Glomerular visceral epithelial cell (primary cell): ENCODE results near the gene AFTPH.
A peak's percentile ranks its signal among the peaks of the same experiment; 100 is the strongest.

Experiments used
- DNase-seq: peaks from one replicate; pipeline ENCODE4 v3.0.0-alpha.2; 2016; ENCODE audit errors: extremely low spot score

Gene AFTPH, protein sequence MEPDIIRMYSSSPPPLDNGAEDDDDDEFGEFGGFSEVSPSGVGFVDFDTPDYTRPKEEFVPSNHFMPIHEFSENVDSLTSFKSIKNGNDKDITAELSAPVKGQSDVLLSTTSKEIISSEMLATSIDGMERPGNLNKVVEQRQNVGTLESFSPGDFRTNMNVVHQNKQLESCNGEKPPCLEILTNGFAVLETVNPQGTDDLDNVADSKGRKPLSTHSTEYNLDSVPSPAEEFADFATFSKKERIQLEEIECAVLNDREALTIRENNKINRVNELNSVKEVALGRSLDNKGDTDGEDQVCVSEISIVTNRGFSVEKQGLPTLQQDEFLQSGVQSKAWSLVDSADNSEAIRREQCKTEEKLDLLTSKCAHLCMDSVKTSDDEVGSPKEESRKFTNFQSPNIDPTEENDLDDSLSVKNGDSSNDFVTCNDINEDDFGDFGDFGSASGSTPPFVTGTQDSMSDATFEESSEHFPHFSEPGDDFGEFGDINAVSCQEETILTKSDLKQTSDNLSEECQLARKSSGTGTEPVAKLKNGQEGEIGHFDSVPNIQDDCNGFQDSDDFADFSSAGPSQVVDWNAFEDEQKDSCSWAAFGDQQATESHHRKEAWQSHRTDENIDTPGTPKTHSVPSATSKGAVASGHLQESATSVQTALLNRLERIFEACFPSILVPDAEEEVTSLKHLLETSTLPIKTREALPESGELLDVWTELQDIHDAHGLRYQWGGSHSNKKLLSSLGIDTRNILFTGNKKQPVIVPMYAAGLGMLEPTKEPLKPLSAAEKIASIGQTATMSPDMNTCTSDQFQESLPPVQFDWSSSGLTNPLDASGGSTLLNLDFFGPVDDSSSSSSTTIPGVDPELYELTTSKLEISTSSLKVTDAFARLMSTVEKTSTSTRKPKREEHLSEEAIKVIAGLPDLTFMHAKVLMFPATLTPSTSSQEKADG

DNA sequence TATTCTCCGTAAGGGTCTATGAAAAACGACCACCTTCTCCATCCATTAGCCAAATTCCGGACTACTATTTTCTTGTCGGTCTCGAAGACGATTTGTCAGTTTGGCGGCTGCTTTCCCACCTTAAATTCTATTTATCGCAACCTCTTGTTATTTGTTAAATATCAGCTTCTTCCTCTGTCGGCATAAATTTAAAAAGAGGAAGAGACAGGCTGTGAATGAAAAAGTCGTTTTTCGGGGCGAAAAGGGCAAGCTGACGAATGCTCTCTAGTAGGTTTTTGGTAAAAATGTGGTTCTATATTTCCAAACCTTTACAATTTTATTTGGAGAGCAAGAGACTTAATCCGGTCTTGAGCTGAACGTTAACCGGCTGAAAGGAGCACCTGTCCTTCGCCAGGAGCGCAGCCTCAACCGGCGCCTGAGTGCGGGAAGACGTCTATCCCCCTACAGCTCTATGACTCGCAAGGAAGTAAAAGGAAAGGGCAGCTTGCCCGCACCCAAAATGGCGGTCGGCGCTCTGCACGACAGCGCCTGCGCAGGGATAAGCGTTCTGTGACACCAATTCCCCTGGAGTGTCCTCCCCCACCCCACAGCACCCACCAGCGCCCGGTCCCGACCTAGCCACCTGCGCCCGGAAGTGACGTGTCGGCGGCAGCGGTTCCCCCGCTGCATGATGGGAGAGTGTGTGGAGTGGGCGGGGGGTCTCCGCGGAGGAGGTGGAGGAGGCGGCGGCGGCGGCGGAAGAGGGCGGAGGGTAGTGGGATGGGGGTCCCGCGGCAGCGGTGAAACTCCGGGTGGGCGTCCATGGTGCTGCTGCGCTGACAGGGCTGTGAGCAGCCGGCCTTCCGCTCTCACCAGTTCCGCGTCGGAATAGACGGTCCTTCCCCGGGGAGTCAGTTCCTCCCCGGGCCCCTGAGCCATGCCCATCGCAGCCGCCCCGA lies at the start of gene AFTPH:
AFTPH (plus strand) TSS at position 663 of the 938 bp plus-strand sequence. CDS start 27,147 bp downstream, outside the sequence.
- DNase-seq = peak; percentile 98

DNA sequence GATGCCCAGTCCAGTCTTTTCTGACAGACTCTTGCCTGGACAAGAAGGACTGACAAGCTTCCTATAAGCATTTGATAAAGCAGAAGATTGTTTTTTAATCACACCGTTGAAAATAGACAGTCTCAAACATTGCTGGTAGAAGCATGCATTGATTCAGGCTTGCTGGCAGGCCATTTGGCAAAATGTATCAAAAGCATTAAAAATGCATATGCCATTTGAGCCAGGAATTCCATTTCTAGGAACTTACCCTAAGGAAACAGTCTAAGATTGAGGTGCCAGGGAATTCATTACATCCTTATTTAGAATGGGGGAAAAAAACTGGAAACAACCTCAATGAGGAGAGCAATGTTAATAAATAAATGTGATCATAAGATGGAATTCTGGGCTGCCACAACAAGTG lies 49.5 kb upstream of the AFTPH start:
- DNase-seq = no peak

DNA sequence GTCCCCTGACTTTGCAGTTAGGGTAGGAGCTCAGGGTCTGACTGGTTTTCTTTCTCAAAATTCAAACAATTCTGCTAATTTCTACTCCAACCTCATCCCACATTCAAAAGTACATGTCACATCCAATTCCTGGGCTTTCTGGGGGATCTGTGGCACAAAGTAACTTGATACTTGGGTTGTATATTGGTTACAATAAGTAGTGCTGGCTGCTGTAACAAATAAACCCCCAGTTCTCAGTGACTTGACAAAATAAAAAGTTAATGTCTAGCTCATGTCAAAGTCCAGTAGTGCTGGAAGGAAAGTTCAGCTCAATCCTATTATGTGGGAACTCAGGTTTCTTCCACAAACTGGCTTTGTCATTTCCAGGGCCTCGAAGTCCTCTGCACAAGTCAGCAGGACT lies 47.1 kb upstream of the AFTPH start:
- DNase-seq = no peak

DNA sequence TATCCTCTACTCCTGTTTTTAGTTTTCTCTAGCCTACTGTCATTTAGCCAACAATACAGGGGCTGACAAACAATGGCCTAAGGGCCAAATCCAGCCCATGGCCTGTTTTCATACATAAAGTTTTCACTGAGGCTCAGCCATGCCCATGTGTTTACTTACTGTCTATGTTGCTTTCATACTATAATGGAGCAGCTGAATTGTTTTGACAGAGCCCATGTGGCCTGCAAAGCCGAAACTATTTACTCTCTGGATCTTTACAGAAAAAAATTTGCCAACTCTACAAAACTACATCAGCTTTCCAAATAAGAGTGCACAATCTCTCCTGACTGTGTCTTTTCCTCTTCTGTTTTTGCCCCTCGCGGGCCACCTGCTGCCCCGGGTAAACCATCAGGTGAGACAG lies 46.1 kb upstream of the AFTPH start:
- no peak for DNase-seq

DNA sequence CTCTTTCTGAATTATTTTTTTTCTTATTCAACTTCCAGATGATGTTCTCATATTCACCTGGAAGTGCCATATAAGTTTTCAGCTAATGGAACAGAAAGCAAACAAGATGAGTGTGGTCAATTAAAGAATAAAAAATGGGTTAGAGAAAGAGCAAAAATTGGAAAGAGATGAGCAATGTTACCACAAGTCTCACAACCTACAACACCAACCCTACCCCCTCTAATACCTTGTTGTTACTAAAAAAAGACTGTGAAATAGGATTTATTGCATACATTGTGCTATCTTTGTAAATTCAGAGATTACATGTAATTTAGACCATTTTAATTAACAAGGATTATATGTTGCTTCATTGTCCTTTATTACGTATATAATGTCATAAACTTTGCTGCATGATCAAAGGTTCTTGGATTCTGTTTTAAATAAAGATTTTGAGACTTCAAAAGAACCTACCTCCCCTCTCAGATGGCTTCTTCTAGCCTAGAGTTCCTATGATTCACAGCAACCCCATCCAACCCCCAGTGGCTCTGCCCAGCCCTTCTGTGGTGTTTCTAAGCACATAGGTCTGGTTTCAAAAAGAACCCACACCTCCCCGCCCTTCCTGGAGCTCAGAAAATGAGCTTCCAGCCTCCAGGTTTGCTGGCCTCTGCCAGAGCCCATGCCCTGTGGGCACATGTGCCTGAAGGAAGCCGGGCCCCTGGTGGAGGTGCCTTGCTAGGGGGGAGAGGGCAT lies 45.5 kb upstream of the AFTPH start:
- DNase-seq = no peak

DNA sequence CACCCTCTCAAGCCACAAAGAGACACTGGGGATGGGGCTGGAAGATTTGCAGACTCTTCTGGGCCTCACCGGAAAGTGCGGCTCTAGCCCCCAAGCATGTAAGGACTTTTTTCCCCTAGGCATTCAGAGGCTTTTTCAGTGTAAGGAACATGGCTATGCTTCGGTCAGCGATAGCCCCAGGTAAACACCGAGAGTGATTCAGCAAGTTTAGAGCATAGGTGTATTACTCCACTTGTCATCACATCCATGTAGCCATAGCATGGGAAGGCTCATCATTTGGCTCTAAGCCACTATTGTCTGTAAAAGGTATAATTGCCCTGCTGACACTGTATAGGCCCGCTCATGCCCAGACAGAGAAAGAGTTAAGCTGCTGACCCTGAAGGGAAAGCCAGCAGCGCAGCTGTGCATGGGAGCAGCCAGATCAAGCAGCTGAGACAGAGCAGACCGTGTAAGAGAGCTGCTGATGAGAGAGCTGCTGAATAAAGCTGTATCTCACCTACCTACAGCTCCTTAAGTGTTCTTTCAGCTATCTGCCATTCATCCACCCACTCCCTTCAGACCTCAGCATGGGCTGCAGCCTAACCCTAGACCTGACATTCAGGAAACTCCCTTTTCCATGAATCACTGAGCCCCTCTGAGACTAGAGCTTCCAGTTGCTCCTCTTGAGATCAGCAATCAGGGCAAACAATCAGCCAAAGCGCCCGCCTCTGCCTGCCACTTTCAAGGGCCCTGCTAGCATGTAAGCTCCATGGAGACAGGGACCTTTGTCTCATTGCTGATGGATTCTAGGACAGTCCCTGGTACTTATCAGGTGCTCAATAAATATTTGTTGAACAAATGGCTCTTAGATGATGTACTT lies 44.6 kb upstream of the AFTPH start:
- DNase-seq = no peak

DNA sequence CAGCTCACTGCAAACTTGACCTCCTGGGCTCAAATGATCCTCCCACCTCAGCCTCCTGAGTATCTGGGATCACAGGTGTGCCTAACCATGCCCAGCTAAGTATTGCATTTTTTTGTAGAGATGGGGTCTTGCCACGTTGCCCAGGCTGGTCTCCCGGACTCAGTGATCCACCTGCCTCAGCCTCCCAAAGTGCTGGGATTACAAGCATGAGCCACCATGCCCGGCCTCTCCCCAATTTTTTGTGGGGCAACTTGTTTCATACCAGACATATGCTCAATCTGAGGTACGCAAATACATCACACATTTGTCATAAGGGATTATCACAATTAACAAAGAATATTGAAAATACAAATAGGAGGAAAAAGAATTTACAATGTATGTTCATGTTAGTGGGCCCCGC lies 42.5 kb upstream of the AFTPH start:
- DNase-seq = no peak

DNA sequence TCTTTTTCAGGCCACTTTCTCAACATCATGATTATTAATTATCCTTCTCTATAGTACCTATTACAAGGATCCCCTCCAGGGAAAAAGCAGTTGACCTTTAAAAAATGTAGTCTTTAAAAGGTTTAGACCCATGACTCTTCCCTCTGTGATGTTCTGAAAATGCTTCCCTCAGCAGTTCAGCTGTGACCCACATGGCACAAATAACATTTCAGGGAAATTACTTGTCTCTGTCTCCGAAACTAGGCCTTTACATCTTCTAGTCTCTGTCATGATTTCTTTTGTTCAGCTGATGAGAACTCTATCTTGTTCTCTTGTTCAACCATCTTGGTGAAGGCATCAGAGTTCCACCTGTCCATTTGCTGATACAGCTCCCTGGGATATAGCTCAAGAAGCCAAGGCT lies 41.9 kb upstream of the AFTPH start:
- DNase-seq = no peak

DNA sequence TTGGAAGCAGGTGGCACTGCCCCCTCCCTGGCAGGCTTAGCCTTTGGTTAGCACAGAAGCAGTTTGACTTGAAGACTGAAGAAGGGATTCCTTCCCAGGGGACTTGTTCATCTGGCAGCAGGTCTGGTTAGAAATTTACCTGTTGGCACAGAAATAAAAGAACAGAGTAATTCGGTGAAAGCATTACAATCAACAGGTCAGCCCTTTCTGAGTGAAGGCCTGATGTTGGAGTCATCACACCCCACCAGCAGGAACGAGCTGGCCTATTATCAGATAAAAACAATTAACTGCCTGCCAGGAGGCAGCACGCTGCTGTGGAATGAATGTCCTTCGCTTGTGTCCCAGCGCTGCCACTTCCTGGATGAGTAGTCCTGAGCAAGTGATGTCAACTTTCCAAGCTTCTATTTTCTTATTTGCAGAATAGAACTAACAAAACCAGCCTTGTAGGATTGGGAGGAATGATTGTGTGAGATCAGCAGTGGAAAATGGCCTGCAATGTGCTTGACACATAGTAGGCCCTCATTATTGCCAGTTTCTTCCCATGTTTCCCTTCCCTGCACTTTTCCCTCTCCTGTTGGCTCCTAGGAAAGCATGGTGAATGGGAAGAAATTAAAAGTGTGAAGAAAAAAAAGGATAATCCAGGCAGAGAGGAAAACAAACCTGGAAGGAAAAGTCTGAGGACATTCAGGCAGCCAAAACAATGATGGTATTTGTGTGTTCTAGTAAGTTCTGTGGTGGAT lies 41.2 kb upstream of the AFTPH start:
- DNase-seq = peak; percentile 13

DNA sequence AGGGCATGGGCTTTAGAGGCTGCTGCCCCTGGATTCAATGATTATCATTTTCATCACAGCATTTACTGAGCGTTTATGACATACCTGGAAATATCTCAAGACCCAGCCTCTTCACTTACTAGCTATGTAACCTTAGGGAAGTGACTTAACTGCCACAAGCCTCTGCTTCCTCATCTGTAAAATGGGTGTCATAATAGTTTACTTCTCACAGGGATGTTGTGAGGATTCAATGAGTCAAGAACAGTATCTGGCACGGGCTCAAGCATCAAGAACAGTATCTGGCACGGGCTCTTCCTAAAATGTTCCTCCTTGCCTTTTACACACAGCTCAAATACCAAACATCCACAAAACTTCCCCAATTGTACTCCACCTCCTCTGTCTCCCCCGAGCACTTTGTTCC lies 38.8 kb upstream of the AFTPH start:
- DNase-seq = no peak

DNA sequence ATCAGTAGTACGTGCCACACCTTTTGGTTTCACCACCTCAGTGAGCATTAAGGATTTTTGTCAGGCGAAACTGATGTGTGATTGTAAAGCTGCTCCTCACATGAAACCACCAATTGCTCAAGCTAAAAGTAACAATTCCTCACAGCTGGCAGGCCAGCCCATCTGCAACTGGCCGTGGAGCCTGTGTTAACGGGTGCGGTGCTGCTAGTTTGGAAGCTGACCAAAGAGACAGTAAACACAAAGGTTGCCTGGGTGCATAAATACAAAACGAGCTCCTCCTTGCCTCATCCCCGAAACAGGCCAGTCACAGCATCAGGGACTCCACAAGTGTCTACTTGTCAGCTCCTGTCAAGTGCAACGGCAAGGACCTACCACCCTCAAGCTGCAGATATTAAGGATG lies 38.2 kb upstream of the AFTPH start:
- DNase-seq = no peak

DNA sequence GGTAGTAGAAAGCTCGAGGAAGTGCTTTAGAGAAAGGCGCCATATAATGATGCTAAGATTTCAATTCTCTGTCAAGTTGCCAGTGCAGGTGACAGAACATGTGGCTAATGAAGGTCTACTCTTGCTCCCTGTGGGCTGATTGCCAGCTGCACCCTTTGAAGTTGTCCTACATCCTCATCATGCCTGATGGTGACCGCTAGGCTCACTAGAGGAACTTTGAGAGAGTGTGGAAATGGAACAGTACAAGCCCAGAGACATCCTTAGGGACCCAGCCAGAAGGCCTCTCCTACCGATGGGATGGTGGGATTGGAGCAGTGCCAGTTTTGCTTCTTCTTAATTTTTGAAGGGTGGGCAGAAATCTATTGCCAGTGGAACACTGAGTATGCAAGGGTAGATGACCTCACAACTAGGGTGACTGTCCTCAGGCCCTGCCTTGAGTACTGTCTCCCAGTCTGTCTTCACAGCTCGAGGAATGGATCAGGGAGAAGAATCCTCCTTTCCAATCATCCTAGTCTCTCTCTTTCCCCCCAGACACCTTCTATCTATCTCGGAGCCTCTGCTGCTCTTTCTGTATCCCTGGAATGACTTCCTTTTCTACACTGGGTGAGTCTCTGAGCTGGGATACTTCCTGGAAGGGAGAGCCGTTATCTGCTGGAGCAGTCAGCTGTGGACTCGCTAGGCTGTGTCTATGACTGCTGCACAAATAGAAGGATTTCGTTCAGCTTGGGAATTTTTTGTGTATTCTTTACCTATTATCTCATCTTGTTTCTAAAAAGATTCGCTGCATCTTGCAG lies 36.7 kb upstream of the AFTPH start:
- DNase-seq = no peak

DNA sequence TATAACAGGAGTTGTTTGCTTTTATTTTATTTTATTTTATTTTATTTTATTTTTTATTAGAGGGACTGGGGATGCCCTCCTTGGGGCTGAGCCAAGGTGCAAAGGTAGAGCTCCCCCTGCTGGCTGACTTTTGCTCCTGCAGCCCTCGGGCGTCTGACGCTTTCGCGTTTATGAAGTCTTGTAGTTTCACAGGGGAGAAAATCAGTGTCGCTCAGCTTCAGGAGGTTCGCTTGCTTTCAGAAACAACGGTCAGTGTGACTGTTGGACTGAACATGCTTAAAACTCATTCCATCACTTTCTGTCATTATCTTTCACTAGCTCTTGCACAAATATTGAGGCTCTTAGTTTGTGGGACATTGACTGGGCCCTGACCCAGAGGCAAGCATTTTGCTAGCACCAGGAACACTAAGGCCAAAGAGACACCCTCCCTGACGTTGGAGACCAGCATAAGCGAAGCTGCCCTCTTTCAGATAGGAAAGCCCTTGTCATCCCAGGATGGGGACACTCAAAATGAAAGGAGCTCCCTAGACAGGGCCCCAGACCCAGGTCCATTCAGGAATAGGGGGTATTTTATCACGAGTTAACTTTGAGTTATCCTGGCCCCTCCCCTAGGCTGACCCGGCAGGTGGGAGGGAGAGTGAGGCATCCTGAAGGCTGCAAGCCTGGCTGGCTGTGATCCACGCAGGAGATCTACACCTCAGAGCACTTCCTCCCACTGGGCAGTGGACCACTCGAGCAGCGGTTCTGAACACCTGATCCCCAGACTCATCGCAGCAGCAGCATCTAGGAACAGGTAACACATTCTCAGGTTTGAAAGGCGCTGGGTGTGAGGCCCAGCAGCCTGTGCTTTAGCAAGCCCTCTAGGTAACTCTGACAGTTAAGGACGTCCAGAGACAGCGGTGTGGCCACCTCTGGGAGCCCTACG lies 35.8 kb upstream of the AFTPH start:
- DNase-seq = peak; percentile 57

DNA sequence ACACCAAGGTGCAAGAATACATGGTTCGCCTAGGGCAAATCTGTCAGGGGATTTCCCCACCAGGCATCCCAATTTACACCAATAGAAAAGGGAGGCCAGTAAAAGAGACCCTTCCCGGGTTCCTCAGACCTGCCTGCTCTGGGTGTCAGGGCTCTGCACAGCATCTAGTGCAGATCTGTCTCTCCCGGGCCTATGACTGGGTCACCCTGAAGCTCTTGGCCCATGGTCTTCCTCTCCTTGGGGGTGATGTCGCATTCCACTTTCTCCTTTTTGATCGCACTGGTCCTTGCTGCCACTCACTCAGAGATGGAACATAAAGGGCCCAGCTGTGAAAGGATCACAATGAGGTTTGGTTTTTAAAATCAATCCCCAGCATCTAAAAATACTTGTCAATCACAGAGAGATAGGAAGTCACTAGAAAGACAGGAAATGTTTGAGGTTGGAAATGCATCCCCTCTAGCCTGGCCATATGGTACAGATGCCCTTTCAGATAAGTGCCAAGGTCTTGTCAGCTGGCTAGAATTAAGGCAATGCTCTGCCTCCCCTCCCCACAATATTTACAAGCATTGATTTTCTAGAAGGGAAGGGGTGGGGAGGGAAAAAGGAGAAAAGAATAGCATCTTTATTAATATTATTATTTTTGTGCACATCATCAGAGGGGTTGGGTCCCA lies 34.9 kb upstream of the AFTPH start:
- no peak for DNase-seq

DNA sequence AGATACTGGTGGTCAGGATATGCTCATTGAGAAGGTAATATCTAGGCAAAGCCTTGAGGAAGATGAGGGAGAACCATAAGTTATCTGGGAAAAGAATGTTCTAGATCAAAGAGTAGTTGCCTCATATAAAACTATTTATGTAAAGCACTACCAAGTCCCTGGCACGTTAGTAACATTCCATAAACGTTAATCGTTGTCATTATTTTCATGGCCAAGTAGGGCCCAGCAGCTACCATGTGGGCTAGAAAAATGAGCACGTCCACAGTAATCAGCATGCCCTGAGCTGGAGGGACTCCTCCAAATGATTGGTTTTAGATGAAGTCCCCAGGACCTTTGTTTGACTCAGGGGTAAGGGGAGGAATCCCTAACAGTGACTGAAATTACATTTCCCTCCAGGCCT lies 32.7 kb upstream of the AFTPH start:
- no peak for DNase-seq

DNA sequence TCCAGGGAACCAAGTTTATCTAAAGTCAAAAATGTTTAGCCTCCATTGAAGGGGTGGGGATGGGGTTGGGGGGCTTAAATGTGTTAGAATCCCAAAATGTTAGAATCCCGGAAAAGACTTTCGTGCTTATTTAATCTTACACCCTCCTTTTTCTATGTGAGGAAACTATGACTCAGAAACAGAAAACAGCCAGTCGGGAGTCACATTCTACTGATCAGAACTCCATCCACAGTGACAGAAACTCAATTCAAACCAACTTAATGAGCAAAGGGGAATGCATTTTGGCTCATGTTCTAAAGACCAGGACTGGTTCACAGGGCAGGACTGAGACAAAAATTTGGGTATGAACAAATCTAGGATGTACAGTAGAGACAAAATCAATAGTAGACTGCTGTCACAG lies 31.9 kb upstream of the AFTPH start:
- no peak for DNase-seq

DNA sequence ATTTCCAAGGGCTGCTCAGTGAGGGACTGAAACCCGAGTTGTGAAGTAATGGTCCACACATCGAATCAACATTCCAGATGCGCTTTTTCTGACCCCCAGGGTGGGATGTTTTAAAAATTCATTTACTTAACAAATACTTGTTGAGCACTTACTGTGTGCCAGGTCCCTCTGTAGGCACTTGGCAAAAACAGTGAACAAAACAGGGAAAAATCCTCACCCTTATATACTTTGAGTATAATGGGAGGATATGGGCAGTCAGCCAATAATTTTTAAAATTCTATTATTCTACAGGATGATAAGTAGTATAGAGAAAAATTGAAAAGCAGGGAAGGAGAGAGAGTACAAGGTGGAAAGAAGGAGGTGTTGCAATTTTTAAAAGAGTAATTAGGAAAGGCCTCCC lies 31.3 kb upstream of the AFTPH start:
- DNase-seq = no peak
